Activated CD8-positive, alpha-beta memory T cell treated with anti-CD3 and anti-CD28 coated beads, Interleukin-2, amount 50 U/mL, for 24 hours (primary cell): ENCODE measurements around the gene SMAP1.
"Not testable (repeated sequence)": the region's sequence is repeated elsewhere in the genome, so short reads cannot be mapped to it uniquely, and the experiment has no call there.

Experiments
- DNase-seq: peaks from one replicate; pipeline ENCODE4 v3.0.0-alpha.2; 2020; ENCODE audit errors: extremely low read depth

SMAP1 gene

GRCh38 chr6:70740746-70741145, 73.1 kb downstream of the SMAP1 start:
- not testable (repeated sequence) for DNase-seq

DNA sequence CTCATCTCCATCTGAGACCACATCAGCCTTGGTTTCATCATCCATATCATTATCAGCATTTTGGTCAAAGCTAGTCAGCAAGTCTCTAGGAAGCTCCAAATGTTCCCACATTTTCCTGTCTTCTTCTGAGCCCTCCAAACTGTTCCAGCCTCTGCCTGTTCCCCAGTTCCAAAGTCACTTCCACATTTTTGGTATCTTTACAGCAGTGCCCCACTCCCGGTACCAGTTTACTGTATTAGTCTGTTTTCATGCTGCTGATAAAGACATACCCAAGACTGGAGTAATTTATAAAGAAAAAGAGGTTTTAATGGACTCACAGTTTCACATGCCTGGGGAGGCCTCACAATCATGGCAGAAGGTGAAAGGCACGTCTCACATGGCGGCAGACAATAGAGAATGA, 74.8 kb downstream of the SMAP1 start:
- DNase-seq: not testable (repeated sequence)

DNA sequence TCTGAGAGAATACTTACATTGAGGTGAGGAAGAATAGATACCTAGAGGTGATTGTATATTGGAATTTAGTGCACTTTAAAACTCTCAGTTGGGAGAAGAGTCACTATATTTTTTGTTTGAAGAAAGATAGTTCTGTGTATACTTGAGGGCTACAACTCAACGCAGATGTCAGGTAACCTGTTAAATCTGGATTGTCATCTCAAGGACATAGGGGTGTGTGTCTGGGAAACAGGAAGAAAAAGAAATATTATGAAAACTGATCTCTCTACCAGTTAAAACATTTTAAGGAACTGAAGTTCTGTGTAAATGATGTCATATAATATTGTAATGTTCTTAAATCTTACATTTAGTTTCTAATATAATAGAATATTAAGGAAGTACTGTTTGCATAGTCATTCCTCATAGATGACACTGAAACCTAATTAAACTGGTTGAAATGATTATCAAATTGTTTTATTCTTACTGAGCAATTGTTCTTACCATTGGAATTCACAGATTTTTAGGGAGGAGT, 86.2 kb downstream of the SMAP1 start:
- no peak for DNase-seq

GRCh38 chr6:70758883-70759282, 91.2 kb downstream of the SMAP1 start:
- DNase-seq: no peak

- no peak for DNase-seq
Measured at GRCh38 chr6:70763754-70764510, 96.2 kb downstream of the SMAP1 start.

DNA sequence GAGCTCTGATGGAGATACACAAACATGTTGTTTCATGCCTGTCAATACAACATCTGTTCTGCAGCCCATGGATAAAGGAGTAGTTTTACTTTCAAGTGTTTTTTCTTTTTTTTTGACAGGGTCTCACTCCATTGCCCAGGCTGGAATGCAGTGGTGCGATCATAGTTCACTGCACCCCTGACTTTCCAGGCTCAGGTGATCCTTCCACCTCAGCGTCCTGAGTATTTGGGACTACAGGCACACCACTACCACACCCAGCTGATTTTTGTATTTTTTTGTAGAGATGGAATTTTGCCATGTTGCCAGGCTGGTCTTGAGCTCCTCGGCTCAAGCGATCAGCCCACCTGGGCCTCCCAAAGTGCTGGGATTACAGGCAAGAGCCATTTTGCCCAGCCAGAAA, 97.0 kb downstream of the SMAP1 start:
- no peak for DNase-seq

DNA sequence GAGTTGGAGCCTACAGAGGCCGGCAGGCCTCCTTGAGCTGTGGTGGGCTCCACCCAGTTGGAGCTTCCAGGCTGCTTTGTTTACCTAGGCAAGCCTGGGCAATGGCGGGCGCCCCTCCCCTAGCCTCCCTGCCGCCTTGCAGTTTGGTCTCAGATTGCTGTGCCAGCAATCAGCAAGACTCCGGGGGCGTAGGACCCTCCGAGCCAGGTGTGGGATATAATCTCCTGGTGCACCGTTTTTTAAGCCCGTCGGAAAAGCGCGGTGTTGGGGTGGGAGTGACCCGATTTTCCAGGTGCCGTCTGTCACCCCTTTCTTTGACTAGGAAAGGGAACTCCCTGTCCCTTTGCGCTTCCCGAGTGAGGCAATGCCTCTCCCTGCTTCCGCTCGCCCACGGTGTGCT, 103.7 kb downstream of the SMAP1 start:
- not testable (repeated sequence) for DNase-seq

- DNase-seq: no peak
Measured at GRCh38 chr6:70779934-70780333, 112.3 kb downstream of the SMAP1 start.

GRCh38 chr6:70790483-70791224, 123.0 kb downstream of the SMAP1 start:
- DNase-seq: no peak

DNA sequence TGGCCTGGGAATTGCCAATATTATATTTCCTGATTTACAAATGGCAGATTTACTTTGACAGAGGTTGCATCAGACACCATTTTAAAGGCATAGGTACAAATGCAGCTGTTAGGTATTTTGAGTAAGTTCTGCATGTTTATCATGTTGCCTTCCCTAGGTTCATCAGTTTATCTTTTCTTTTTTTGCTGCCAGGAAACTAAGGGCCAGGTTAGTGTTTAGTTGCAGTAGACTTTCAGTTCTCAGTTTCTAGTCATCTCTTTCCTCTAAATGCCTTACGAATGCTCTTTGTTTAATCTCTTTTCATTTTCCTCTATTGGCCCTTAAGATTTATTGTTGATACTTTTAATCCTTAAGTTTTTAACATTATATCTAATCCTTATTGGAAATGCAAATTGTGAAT, 129.9 kb downstream of the SMAP1 start:
- no peak for DNase-seq

GRCh38 chr6:70806086-70806485, 138.4 kb downstream of the SMAP1 start:
- DNase-seq: no peak

GRCh38 chr6:70811788-70812187, 144.1 kb downstream of the SMAP1 start:
- DNase-seq: no peak

DNA sequence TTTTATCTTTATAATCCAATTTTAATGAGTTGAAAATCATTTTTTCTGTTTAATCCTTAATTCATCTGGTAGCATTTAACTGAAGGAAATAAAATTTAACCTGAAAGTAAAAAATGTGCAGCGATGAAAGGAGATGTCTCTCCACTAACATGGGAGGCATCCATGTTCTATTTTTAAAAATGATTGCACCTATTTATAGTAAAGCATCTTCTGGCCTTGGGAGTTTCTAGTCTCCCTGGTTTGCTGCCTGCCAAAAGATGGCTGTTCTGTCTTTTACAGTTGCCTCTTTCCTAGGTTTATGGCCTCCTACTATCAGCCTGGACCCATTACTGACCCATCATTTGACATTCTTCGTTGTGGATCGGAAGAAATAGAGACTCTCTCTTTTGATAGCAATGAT, 146.2 kb downstream of the SMAP1 start:
- DNase-seq: no peak

- DNase-seq: no peak
Measured at GRCh38 chr6:70819646-70820045, 152.0 kb downstream of the SMAP1 start.

- DNase-seq: no peak
Measured at GRCh38 chr6:70820778-70821177, 153.1 kb downstream of the SMAP1 start.

DNA sequence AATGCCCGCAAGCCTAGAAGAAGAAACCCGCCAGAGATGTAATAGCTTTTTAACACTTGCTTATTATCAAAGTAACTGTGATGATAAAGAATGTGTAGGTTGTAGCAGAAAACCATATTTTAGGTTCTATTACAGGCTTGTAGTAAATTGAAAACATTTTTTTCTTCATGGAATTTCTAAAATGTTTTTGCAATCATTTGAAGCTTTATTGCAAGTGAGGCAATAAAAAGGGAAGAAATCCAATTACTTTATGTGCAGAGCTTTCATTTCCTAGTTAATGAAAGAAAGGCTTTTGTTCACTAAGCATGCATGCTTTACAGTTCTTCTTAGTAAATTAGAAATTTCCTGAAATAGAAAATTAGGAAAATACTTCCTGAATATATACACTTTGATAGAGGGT, 154.1 kb downstream of the SMAP1 start:
- no peak for DNase-seq

DNA sequence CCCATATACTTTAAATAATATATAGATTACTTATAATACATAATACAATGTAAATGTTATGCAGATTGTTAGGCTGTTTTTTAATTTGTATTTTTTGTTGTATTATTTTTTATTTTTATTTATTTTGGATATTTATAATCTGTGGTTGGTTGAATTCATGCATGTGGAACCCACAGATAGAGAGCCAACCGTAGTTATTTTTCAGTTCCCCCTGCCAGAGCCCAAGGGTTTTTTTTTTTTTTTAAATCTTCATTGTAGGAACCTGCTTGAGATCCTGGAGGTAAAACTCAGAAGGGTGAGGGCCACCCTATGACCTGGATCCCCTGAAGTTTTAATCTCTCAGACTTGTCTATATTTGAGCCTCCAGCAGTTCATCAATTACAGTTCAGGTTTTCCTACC, 156.0 kb downstream of the SMAP1 start:
- no peak for DNase-seq

GRCh38 chr6:70831427-70831826, 163.7 kb downstream of the SMAP1 start:
- no peak for DNase-seq

- DNase-seq: no peak
Measured at GRCh38 chr6:70834520-70834919, 166.8 kb downstream of the SMAP1 start.

DNA sequence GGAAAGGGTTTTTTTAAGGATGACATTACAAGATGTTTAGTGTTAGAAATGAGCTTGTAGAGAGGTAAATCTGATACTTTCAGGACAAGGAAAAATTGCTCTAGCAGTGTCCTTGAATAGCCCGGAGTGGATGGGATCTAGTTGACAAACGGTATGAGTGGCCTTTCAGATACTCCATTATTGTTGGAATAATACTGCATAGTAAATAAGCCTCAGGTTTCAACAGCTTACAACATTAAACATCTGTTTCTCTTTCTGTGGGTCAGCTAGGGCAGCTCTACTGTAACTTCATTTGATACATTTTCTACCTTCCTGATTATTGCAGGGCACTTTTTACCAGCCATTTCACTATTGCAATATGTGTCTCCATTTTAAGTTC, 171.2 kb downstream of the SMAP1 start:
- DNase-seq: no peak

DNA sequence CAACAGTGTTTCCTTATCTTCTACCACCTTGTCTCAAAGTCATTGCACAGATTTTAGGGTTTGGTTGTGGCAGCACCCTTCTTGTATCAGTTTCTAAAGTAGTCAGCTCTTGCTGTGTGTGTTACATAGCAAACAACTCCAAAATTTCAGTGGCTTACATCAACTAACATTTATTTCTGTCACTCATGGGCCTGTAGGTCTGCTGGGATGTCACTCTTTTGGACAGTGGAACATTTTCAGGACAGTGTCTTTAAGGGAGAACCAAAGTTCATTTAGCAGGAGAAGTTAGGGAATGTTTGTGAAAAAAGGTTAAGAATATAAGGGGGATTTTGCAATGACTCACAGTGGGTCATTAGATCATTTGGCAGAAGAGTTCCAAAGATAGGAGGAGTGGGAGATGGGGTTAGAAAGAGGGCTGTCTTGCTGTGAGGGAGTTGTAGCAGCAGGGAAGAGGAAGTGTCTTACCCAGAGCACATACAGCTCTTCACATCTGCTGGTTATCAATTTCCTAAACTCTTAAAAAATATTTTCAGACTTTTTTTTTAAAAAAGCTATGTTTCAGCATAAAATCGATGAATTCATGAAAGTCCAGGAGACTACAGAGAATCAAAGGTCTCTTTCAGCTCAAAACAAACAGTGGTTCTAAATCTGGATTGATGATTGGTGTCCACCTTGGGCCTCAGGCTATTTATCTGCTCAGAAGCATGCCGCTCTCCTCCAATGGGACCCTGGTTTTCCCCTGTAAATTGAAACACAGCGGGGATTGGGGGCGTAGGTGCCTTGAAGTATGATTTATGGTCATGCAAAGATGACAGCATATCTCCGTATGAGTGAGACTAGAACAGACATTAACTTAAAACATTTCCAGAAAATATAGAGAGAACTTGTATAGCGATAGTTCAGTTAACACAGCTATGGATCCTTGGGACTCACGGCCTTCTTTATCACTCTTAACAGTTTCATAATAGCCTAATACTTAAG, 171.9 kb downstream of the SMAP1 start:
- no peak for DNase-seq

DNA sequence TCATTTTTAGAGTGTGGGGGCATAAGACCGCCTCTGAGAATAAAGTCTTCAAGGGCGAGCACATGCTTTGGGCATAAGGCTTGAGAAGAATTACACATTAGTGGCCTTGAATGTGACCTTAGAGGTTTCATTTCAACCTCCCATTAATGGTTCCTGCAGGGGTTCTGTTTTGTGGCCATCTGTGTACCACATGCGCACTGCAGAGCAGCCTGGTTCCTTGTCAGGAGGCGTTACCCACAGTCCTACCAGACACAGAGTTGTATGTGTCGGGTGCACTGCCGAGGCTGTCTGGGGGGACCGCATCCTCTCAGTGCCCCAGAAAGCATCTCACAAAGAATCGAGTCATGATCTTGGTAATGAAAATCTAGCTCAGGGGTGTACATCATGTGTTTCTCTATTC, 173.4 kb downstream of the SMAP1 start:
- DNase-seq: no peak
